Fibroblast of pulmonary artery (primary cell): ENCODE measurements around the gene PSEN1.

Experiments
- DNase-seq: peaks from one replicate; pipeline ENCODE4 v3.0.0-alpha.2; 2010; ENCODE audit warnings: low read depth
- H3K4me3 ChIP-seq: replicated peaks from 2 replicates; pipeline ENCODE4 v1.5.1; 2011; ENCODE audit warnings: low read depth, mild to moderate bottlenecking, control low read depth, low read length, moderate library complexity
- TF ChIP-seq, protein P1 (sequence below): IDR thresholded peaks from 2 replicates; pipeline ENCODE4 v1.5.1; 2011; ENCODE audit warnings: mild to moderate bottlenecking, control low read depth, low read length, inconsistent platforms; ENCODE audit errors: missing control alignments

The PSEN1 gene

DNA sequence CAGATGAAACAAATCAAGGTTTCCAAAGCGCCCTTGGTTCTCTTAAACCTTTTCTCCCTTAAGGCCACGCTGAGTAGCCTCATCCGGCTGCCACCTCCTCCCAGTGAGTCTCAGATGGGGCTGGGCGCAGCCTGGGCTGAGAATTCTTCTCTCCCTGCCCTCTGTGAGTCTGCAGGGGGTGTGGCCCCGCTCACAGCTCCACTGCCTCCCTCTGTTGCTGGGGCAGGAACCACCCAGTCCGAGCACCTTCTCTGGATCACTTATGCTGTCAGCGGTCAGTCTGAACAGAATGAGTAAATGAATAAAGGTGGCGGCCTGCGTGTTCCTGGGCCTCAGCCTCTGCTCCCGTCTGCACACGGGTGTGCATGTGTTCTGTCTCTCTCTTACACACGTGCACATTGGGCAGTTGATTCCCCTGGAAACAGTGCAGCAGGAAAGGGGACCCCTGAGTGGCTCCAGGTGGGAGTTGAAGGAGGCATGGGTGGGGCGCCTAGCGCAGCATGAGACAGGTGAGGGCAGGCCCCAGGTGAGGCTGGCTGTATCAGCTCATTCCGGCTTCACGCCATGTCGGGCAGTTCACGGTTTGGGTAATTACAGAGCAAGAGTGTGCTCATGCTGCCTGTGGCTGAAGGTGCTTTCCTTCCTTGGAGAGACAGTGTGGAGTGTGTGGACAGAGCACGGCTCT is 105.3 kb downstream of the PSEN1 start:
- no peak for DNase-seq
- TF ChIP-seq, protein P1, sequence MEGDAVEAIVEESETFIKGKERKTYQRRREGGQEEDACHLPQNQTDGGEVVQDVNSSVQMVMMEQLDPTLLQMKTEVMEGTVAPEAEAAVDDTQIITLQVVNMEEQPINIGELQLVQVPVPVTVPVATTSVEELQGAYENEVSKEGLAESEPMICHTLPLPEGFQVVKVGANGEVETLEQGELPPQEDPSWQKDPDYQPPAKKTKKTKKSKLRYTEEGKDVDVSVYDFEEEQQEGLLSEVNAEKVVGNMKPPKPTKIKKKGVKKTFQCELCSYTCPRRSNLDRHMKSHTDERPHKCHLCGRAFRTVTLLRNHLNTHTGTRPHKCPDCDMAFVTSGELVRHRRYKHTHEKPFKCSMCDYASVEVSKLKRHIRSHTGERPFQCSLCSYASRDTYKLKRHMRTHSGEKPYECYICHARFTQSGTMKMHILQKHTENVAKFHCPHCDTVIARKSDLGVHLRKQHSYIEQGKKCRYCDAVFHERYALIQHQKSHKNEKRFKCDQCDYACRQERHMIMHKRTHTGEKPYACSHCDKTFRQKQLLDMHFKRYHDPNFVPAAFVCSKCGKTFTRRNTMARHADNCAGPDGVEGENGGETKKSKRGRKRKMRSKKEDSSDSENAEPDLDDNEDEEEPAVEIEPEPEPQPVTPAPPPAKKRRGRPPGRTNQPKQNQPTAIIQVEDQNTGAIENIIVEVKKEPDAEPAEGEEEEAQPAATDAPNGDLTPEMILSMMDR = no peak
- no peak overlapping the region for H3K4me3 ChIP-seq

DNA sequence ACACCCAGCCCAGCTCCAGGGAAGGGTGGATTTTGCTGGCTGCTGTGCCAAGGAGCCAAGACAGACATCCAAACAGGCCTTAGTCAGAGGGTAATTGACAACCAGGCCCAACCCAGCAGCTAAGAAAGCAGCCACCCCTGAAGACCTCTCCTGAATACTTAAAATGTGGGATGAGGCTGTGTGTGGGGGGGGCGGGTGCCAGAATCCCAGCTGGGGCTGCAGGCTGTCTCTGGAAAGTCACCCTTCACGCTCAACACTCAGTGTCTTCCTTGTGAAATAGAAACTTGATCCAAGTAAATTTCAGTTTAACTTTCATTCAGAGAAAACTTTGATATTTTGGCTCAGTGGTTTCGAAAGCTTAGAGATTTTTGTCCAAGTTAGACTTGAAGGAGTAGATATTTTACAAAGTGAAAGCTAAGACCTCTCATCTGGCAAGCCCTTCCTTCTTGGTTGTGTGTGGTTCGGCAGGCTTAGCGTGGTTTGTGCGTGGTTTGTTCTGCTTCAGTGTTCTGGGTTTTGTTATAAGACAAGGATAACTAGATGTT is 106.1 kb downstream of the PSEN1 start:
- TF ChIP-seq, protein P1 = no peak
- DNase-seq = no peak
- no peak overlapping the region for H3K4me3 ChIP-seq

DNA sequence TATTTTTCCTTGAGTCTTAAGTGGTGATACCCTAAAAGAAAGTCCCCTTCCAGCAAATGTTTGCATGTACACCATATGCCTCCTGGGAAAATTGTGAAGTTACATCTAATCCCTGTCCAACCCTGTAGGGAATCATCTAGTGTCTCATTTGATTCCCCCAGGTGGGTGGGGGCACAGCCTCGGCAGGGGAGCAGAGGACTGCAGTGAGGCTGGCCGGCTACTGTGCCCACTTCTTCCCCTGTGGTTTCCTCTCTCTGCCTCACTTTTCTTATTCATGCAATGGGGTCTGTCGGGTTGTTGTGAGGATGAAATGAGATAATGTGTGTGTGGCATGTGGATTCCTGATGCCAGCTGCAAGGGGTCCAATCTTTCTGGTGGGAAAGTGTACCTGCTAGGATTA is 107.0 kb downstream of the PSEN1 start:
- TF ChIP-seq, protein P1 = no peak
- H3K4me3 ChIP-seq = no peak overlapping the region
- DNase-seq = no peak

DNA sequence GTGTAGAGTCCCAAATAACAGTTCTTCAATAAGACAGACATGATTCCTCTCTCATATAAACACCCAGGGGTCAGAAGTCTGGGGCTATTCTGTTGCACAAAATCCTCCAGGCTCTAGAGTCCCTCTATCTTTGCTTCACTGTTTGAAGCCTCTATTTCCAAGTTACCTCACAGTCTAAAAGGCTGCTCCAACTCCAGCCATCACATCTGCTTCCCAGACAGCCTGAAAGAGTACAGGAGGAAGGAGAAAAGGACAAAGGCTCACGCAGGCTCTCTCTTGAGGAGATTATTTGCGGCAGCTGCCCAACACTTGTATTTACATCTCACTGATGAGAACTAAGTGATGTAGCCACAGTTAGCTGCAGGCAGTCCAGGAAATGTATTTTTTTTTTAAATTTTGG is 107.4 kb downstream of the PSEN1 start:
- H3K4me3 ChIP-seq = no peak overlapping the region
- no peak for DNase-seq
- TF ChIP-seq, protein P1 = no peak

DNA sequence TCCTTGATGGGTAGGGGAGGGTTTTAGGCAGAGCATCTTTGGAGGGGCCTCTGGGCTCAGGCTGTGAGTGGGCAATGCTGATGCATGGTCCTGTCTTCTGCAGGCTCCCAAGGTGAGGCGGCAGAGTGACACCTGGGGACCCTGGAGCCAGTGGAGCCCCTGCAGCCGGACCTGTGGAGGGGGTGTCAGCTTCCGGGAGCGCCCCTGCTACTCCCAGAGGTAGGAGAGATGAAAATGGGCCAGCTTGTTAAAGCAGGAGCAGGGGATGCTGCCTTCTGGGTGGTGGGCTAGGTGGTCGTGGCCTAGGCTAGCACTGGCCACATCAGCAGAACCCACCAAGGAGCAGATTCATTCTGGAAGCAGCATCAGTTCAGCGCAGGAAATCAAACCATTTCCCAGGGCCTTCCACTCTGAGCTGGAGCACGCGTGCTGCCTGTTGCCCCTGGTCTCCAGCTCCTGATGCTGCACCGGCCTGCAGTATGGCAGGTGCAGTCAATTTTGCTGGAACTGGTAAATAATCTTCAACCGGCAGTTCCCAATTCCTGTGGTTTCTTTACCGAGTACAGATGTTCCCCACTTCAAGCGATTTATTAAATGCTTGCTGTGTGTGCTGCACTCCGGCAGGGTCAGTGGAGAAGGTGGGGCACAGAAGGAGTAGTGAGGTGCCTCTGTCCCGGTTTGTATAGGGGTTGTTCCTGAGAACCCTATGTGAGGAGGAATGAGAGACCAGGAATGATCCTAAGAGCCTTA is 108.4 kb downstream of the PSEN1 start:
- TF ChIP-seq, protein P1 = no peak
- peak overlapping the region; percentile 59 for H3K4me3 ChIP-seq
- no peak for DNase-seq

DNA sequence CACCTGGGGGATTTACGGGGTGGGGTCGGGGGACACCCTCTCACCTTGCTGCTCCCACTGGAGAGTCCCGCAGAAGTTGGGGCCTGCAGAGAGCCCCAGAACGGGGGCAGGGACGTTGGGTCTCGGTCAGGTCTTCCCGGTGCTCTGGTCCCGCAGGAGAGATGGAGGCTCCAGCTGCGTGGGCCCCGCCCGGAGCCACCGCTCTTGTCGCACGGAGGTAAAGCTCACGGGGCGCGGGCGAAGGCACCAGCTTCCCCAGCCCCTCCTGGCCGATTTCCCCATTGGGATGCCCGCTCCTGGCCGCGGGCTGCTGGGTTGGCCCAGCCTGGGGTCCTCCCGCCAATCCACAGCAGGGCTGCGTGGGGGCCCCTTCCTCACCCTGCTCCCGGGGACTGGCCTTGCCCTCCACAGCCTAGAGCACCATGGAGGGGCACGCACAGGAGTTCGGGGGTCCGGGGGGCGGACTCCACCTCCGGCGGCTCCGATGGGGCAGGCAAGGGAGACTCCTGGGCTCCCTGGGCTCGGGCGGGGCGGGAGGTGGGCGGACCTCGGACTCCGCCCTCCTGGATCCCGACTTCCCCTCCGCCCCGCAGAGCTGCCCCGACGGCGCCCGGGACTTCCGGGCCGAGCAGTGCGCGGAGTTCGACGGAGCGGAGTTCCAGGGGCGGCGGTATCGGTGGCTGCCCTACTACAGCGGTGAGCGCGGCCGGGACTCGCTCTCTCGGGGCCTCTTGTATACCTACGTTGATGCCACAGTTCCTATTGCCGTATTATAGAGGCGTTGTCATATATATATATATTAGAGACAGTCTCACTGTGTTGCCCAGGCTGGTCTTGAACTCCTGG is 109.4 kb downstream of the PSEN1 start:
- TF ChIP-seq, protein P1 = no peak
- peak overlapping the region; percentile 59 for H3K4me3 ChIP-seq
- DNase-seq = peak; percentile 51
